ENCODE results near the gene AQP5. TPM values are rescaled to one million over a fixed set of nuclear protein-coding genes. Genes with fewer than 3 reads are reported as not detected.

The AQP5 gene
- total RNA-seq, 2 experiments from 2014 or later: not detected

DNA sequence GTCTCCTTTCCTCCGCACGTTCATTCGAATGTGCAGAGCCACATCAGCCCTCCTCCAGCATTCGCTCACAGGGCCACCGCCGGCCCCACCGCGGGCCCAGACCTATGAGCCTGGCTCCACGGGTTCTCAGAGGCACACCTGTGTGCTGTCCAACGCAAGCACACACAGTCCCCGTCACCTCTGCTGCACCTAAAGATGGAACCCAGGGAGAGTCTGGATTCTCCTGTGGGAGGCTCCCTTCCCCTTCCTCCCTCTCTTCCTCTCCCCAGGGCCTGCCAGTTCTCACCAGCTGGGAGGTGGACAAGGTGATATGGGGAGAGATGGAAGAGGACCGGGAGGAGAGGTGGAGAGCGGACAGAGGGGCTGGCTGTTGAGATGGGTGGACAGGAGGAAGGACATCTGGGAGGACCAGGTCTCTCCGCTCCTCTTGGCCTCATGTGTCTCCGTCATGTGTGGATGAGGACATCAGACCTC is 6.1 kb downstream of the AQP5 start:
- Mint-ChIP-seq H3K4me3 (peak overlapping the region; percentile 61), H3K9me3 (no peaks in the 10 kb centered on the region), H3K27me3 (peaks cover 18% of the 10 kb centered on the region), H3K4me1 (ENCODE audit: low read depth) (no peaks in the 10 kb centered on the region), H3K36me3 (ENCODE audit: low read depth) (no peaks in the 10 kb centered on the region), H3K27ac (no peak overlapping the region)
- intact Hi-C loops (cut with micrococcal nuclease): loop anchor here (5.0 kb wide), 2 partner anchors 89 to 104 kb away; partner anchors contain the start of gene ASIC1
- ChIA-PET CTCF (interaction anchor here (0.7 to 9.6 kb wide), 70 partner anchors 8 to 730 kb away, joined by 3 to 128 read pairs (median 6); partner anchors contain the start of genes AQP2, BCDIN3D, CERS5 and COX14), POLR2A (interaction anchor here (0.6 to 1.5 kb wide), 3 partner anchors 9 to 86 kb away, joined by 3 to 4 read pairs (median 4); no protein-coding TSS in a partner anchor)
- TF ChIP-seq, protein P1, sequence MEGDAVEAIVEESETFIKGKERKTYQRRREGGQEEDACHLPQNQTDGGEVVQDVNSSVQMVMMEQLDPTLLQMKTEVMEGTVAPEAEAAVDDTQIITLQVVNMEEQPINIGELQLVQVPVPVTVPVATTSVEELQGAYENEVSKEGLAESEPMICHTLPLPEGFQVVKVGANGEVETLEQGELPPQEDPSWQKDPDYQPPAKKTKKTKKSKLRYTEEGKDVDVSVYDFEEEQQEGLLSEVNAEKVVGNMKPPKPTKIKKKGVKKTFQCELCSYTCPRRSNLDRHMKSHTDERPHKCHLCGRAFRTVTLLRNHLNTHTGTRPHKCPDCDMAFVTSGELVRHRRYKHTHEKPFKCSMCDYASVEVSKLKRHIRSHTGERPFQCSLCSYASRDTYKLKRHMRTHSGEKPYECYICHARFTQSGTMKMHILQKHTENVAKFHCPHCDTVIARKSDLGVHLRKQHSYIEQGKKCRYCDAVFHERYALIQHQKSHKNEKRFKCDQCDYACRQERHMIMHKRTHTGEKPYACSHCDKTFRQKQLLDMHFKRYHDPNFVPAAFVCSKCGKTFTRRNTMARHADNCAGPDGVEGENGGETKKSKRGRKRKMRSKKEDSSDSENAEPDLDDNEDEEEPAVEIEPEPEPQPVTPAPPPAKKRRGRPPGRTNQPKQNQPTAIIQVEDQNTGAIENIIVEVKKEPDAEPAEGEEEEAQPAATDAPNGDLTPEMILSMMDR (IDR thresholded peaks at IDR 0.05): no peak
- ATAC-seq: peak; percentile 12
- DNase-seq: no peak

- intact Hi-C loops (cut with micrococcal nuclease): loop anchor here (5.0 kb wide), 2 partner anchors 89 to 104 kb away; partner anchors contain the start of gene ASIC1
- Mint-ChIP-seq H3K36me3 (ENCODE audit: low read depth) (no peaks in the 10 kb centered on the region), H3K27me3 (peaks cover 16% of the 10 kb centered on the region), H3K27ac (no peak overlapping the region), H3K4me1 (ENCODE audit: low read depth) (no peaks in the 10 kb centered on the region), H3K4me3 (no peak overlapping the region), H3K9me3 (no peaks in the 10 kb centered on the region)
- ChIA-PET CTCF (interaction anchor here (0.6 to 9.6 kb wide), 22 partner anchors 10 to 321 kb away, joined by 3 to 128 read pairs (median 7); partner anchors contain the start of gene AQP2), POLR2A (no interaction called here)
- DNase-seq: no peak
- no peak for ATAC-seq
- TF ChIP-seq, protein P1 (IDR thresholded peaks at IDR 0.05): no peak
Observed at GRCh38 chr12:49968471-49968870, 6.8 kb downstream of the AQP5 start.

GRCh38 chr12:49969027-49969426 is 7.4 kb downstream of the AQP5 start:
- ATAC-seq: no peak
- Mint-ChIP-seq H3K36me3 (ENCODE audit: low read depth) (no peaks in the 10 kb centered on the region), H3K4me3 (no peak overlapping the region), H3K9me3 (no peaks in the 10 kb centered on the region), H3K27me3 (peaks cover 16% of the 10 kb centered on the region), H3K27ac (no peak overlapping the region), H3K4me1 (ENCODE audit: low read depth) (no peaks in the 10 kb centered on the region)
- intact Hi-C loops (cut with micrococcal nuclease): loop anchor here (5.0 kb wide), 2 partner anchors 88 to 103 kb away; partner anchors contain the start of gene ASIC1
- DNase-seq: no peak
- ChIA-PET POLR2A (no interaction called here), CTCF (interaction anchor here (0.8 to 9.6 kb wide), 14 partner anchors 10 to 207 kb away, joined by 3 to 128 read pairs (median 28); partner anchors contain the start of gene AQP2)
- TF ChIP-seq, protein P1 (IDR thresholded peaks at IDR 0.05): no peak

DNA sequence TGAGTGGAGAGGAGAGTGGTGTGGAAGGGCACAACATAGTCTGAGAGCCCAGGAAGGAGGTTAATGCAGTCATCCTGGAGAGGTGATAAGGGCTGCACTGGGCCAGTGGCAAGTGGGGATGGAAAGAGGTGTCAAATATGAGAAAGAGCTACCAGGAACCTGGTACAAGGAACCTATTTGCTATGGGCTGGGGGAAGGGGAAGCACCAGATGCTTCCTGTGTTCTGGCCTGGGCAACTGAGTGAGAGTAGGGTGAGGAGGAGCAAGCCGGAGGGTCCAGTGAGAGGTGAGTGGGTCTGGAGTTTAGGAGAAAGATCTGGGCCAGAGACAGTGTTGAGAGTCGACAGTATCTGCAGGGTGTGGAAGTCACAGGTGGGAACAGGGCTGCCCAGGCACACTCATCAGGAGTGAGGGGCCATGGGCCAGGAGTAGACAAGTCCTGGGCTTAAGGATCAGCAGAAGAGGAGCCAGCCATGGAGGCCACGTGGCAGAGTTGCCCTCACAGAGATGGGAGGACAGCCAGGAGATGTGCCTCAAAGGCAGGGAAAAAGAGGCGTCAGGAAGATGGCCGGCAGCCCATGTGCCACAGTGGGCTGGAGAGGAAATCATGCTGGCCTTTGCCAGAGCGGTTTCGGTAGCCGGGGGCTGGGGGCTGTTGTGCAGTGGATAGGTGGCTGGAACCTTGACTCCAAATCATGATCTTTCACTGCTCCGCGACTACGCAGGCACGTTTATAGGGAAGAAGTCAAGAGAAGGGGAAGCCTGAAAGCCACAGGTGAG is 8.2 kb downstream of the AQP5 start:
- Mint-ChIP-seq H3K36me3 (ENCODE audit: low read depth) (no peaks in the 10 kb centered on the region), H3K4me1 (ENCODE audit: low read depth) (no peaks in the 10 kb centered on the region), H3K27ac (no peak overlapping the region), H3K4me3 (no peak overlapping the region), H3K9me3 (no peaks in the 10 kb centered on the region), H3K27me3 (peaks cover 11% of the 10 kb centered on the region)
- CTCF ChIA-PET: interaction anchor here (0.6 to 9.6 kb wide), 8 partner anchors 13 to 206 kb away, joined by 3 to 128 read pairs (median 28); partner anchors contain the start of gene AQP2
- intact Hi-C loops (cut with micrococcal nuclease): loop anchor here (5.0 kb wide), 2 partner anchors 87 to 102 kb away; partner anchors contain the start of gene ASIC1
- TF ChIP-seq, protein P1 (IDR thresholded peaks at IDR 0.05): no peak
- ATAC-seq (no peak), DNase-seq (no peak)
- POLR2A ChIA-PET: interaction anchor here (0.6 kb wide), 1 partner anchor 32 kb away, joined by 3 read pairs; no protein-coding TSS in a partner anchor
